Measurements from ENCODE around the gene FKBP10. TPM values are rescaled to one million over a fixed set of nuclear protein-coding genes. Genes with fewer than 3 reads are reported as not detected.

The FKBP10 gene
- total RNA-seq, 3 donors from 2014 or later (not counting 1 experiment from before 2014, with no cell fraction given), result 5.6 to 8.8 (median 6.0) TPM

DNA sequence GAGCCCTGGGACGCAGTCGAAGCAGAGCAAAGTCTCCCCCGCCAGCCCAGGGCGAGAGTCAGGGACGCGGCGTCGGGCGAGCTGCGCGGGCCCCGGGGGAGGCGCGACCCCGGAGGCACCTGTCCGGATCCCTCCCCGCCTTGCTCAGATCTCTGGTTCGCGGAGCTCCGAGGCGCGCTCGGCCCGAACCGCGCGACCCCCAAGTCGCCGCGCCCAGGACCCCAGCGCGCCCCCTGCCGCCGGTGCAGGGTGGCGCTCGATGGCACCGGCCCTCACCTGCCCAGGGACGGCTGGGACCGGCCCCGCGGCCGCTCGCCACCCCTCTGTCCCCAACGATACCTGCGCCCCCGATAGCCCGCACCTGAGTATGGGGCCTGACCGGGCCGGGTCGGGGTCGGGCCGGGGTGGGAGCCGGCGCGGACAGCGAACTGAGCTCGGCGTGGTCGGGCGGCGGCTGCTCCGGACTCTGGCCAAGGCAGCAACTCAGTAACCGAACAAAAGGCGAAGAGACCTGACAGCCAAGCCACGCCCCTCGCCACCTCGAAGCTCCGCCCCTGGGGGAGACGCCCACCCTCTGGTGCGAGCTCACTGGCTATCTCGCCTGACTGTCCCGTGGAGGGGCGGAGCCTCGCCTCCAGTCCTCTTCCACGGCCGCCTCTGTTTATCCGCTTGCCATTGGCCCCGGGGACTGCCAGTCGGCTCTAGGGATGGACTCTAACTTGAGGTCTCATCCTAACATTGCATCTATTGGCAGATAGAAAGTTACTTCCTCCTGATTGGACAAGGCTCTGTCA lies 26.4 kb upstream of the FKBP10 start, which contains the start of gene JUP:
JUP (minus strand) TSS at position 485 of the 794 bp plus-strand sequence. CDS start 14,857 bp downstream, outside the sequence.
- intact Hi-C loops (cut with micrococcal nuclease), result no loop called here
- peak; percentile 95 to 97 (median 97) for ATAC-seq
- peak; percentile 89 to 92 for DNase-seq
- H3K9me3 ChIP-seq (ENCODE audit: control insufficient read depth, insufficient read depth, low read length), result no peaks in the 10 kb centered on the region
- Mint-ChIP-seq H3K27me3 (ENCODE audit: low read depth in 2 of 2) (peaks cover 13 to 24% of the 10 kb centered on the region in 2 donors), H3K36me3 (no peaks in the 10 kb centered on the region), H3K4me1 (peaks cover 0 to 24% of the 10 kb centered on the region in 2 donors), H3K9me3 (no peaks in the 10 kb centered on the region), H3K4me3 (peak within 1 kb of the TSS; percentile 75), H3K27ac (peak within 1 kb of the TSS; percentile 19 to 60)
- peaks cover 36% of the 10 kb centered on the region for H3K4me1 ChIP-seq (ENCODE audit: control insufficient read depth, insufficient read depth, low read length)
- TF ChIP-seq, protein P1, sequence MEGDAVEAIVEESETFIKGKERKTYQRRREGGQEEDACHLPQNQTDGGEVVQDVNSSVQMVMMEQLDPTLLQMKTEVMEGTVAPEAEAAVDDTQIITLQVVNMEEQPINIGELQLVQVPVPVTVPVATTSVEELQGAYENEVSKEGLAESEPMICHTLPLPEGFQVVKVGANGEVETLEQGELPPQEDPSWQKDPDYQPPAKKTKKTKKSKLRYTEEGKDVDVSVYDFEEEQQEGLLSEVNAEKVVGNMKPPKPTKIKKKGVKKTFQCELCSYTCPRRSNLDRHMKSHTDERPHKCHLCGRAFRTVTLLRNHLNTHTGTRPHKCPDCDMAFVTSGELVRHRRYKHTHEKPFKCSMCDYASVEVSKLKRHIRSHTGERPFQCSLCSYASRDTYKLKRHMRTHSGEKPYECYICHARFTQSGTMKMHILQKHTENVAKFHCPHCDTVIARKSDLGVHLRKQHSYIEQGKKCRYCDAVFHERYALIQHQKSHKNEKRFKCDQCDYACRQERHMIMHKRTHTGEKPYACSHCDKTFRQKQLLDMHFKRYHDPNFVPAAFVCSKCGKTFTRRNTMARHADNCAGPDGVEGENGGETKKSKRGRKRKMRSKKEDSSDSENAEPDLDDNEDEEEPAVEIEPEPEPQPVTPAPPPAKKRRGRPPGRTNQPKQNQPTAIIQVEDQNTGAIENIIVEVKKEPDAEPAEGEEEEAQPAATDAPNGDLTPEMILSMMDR (IDR thresholded peaks at IDR 0.05), result peak; percentile 56
- H3K27ac ChIP-seq (ENCODE audit: low read length), result no peak within 1 kb of the TSS
- H3K27me3 ChIP-seq (ENCODE audit: control insufficient read depth, insufficient read depth, low read length), result peaks cover 7% of the 10 kb centered on the region
- peak within 1 kb of the TSS; percentile 46 for H3K4me3 ChIP-seq (ENCODE audit: low read length)
- H3K36me3 ChIP-seq (ENCODE audit: control insufficient read depth, insufficient read depth, low read length), result no peaks in the 10 kb centered on the region
- 1% methylated on average over 79 of the region's 79 CpGs for WGBS (ENCODE audit: insufficient coverage)

DNA sequence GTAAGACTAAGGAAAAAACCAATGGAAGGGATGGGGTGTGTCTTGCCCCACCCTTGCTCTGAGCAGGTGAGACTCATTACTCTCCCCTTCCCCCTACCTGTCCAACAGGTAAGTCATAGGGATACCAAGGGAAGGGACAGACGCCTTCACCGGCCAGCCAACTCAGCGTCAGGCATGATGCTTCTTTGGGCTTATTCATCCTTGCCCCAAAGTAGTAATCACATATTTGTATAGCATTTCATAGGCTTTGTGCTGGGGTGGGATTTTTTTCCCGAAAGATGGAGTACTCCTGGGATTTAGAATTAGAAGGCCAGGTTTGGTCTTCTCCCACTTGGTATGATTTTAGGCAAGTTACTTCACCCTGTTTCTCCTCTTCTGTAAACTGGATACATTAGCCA lies 25.8 kb upstream of the FKBP10 start:
- Histone ChIP-seq H3K4me1 (ENCODE audit: control insufficient read depth, insufficient read depth, low read length) (peaks cover 36% of the 10 kb centered on the region), H3K27me3 (ENCODE audit: control insufficient read depth, insufficient read depth, low read length) (peaks cover 7% of the 10 kb centered on the region), H3K4me3 (ENCODE audit: low read length) (no peak overlapping the region), H3K9me3 (ENCODE audit: control insufficient read depth, insufficient read depth, low read length) (no peaks in the 10 kb centered on the region), H3K27ac (ENCODE audit: low read length) (no peak overlapping the region), H3K36me3 (ENCODE audit: control insufficient read depth, insufficient read depth, low read length) (no peaks in the 10 kb centered on the region)
- peaks cover 7 to 22% of the 10 kb centered on the region in 2 donors for H3K27me3 Mint-ChIP-seq (ENCODE audit: low read depth in 2 of 2)
- peak overlapping the region; percentile 75 for H3K4me3 Mint-ChIP-seq
- peak overlapping the region in 1 of 2 donors; percentile 60 for H3K27ac Mint-ChIP-seq
- DNase-seq, result no peak
- 60% methylated on average over 2 of the region's 4 CpGs for WGBS (ENCODE audit: insufficient coverage)
- H3K9me3 Mint-ChIP-seq, result no peaks in the 10 kb centered on the region
- peaks cover 0 to 24% of the 10 kb centered on the region in 2 donors for H3K4me1 Mint-ChIP-seq
- intact Hi-C loops (cut with micrococcal nuclease), result no loop called here
- no peaks in the 10 kb centered on the region for H3K36me3 Mint-ChIP-seq
- ATAC-seq, result no peak
- TF ChIP-seq, protein P1 (IDR thresholded peaks at IDR 0.05), result no peak

DNA sequence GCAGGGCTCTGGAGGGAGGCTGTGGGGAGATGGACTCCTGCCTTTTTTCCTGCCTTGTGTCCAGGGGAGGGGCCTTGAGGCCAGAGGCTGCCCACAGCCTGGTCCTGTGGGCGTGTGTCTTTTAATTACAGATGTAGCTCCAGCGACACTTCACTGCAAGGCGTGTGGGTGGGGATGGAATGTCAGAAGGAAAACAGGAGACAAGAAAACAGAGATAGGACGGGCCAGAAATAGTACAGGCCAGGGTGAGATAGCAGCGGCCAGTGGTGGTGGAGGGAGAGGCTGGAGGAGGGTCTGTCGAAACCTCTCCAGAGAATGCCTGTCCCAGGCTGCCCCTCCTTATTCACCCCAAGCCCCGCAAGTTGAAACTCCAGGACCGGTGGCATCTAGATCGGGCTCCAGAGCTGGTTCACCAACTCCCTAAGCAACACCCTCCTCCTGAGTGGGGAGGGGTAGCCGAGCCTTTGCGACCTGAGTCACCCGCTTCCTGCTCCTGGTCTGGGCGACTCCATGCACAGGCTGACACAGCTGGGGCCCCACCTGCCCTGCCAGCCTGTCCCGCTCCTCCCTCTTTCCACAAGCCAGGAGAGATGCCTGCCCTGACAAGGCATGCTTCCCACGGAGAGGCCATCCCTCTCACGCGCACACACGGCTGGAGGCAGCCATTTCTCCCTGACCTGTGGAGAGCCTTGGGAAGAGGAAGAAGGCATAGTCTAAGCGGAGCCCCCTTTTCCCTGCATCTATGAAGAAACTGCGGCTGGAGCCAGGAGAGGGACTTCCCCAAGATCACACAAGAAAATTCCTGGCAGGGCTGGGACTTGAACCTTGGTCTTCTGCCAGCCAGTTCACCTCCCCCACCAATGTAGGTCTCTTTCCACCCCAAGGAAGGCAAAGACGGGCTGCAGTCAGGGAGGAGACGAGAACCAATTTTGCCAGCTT lies 19.7 kb upstream of the FKBP10 start:
- TF ChIP-seq, protein P1 (IDR thresholded peaks at IDR 0.05), result no peak
- Mint-ChIP-seq H3K9me3 (no peaks in the 10 kb centered on the region), H3K4me1 (peaks cover 0 to 5% of the 10 kb centered on the region in 2 donors), H3K4me3 (no peak overlapping the region), H3K27ac (no peak overlapping the region), H3K27me3 (ENCODE audit: low read depth in 2 of 2) (no peaks in the 10 kb centered on the region), H3K36me3 (no peaks in the 10 kb centered on the region)
- WGBS (ENCODE audit: insufficient coverage), result 56% methylated on average over 20 of the region's 22 CpGs
- H3K9me3 ChIP-seq (ENCODE audit: control insufficient read depth, insufficient read depth, low read length), result no peaks in the 10 kb centered on the region
- H3K27me3 ChIP-seq (ENCODE audit: control insufficient read depth, insufficient read depth, low read length), result no peaks in the 10 kb centered on the region
- intact Hi-C loops (cut with micrococcal nuclease), result no loop called here
- no peak overlapping the region for H3K4me3 ChIP-seq (ENCODE audit: low read length)
- DNase-seq (no peak), ATAC-seq (no peak)
- H3K27ac ChIP-seq (ENCODE audit: low read length), result no peak overlapping the region
- no peaks in the 10 kb centered on the region for H3K4me1 ChIP-seq (ENCODE audit: control insufficient read depth, insufficient read depth, low read length)
- H3K36me3 ChIP-seq (ENCODE audit: control insufficient read depth, insufficient read depth, low read length), result no peaks in the 10 kb centered on the region
